Stimulated activated memory B cell treated with anti-CD40 and anti-IgM and Interleukin-4, amounts not matched to agents 10 μg/mL and 1 μg/mL and 100 μg/mL, for 72 hours (primary cell): Measurements from ENCODE around the gene HOXD1.

Source experiments
- ATAC-seq: fragments of 150-1000 bp; cut with Tn5 transposase; 2 replicates; pipeline ENCODE4 v1.10.0; 2021
- H3K27ac Mint-ChIP-seq: one replicate; pipeline ENCODE4 v1.8.0; 2022; ENCODE audit warnings: mild to moderate bottlenecking, mixed read lengths
- H3K27me3 Mint-ChIP-seq: one replicate; pipeline ENCODE4 v1.8.0; 2022; ENCODE audit warnings: mixed read lengths
- H3K36me3 Mint-ChIP-seq: one replicate; pipeline ENCODE4 v1.8.0; 2022; ENCODE audit warnings: mixed read lengths
- H3K4me1 Mint-ChIP-seq: one replicate; pipeline ENCODE4 v1.8.0; 2022; ENCODE audit warnings: mixed read lengths
- H3K4me3 Mint-ChIP-seq: one replicate; pipeline ENCODE4 v1.8.0; 2022; ENCODE audit warnings: mild to moderate bottlenecking, moderate library complexity, mixed read lengths
- H3K9me3 Mint-ChIP-seq: one replicate; pipeline ENCODE4 v1.8.0; 2022; ENCODE audit warnings: mixed read lengths

HOXD1 gene

DNA sequence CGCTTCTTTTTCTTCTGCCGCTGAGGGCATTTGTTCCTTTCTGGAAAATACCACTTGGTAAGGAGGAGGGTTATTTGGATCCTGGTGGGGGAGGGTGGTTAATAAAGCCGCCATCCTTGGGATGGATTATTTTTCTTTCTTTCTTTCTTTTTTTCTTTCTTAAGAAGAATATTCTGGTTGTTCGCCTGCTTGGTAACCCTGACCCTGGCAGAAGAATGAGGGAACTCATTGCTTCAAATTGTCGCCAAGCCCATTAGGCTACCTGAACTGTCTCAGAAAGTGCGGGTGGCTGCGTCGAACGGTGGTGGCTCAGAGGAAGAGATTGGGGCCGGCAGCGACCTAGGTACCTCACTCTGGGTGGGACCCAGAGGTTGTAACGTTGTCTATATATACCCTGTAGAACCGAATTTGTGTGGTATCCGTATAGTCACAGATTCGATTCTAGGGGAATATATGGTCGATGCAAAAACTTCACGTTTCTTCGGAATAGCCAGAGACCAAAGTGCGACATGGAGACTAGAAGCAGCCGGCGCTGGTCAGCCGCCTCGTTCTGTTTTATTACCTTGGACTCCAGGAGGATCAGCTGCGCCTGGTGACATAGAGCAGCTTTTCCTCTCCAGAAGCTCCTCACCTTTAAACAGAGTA is 38.4 kb upstream of the HOXD1 start:
- no peaks in the 10 kb centered on the region for H3K9me3 Mint-ChIP-seq
- H3K4me3 Mint-ChIP-seq: no peak overlapping the region
- peaks cover 100% of the 10 kb centered on the region for H3K27me3 Mint-ChIP-seq
- no peaks in the 10 kb centered on the region for H3K36me3 Mint-ChIP-seq
- H3K4me1 Mint-ChIP-seq: no peaks in the 10 kb centered on the region
- ATAC-seq: no peak
- H3K27ac Mint-ChIP-seq: no peak overlapping the region

DNA sequence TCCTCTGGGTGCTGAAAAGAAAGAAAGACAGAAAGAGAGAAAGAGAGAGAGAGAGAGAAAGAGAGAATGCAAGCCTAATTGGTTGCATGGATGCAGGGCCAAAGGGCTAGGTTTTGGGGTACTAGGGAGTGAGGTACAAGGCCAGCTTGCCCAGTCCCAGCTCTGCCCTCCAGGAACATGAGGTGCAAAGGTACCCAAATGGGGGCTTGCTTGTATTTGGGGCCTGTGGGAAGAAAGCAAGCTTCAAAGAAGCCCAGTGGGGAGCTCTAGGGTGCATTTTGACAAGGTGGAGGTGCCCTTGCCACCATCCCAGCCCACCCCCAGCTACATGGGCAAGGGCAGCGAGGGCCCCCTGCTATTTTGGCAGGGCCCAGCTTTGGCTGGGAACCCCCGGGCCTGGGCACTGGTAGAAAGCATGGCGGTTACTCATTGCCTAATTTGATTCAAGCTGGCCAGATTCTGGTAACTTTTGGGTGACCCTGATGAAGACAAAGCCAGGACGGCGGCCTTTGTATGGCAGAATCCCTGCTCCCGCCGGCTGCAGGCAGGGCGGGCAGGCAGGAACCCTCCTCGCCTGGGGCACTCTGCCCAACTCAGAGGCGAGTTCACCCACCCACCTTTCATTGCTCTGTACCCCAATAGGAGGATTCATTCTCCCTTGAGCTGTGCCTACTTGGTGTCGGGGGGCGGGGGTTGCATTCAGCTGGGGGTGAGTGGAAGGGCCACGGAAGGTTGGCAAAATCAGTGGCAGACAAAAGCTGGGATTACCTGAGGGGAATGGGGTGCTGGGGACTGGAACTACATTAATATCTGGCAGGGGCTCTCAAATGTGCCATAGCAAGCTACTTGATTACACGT is 37.7 kb upstream of the HOXD1 start:
- Mint-ChIP-seq H3K36me3 (no peaks in the 10 kb centered on the region), H3K4me3 (no peak overlapping the region), H3K9me3 (no peaks in the 10 kb centered on the region), H3K4me1 (no peaks in the 10 kb centered on the region), H3K27ac (no peak overlapping the region), H3K27me3 (peaks cover 100% of the 10 kb centered on the region)
- ATAC-seq: no peak

GRCh38 chr2:176151442-176152287 is 36.8 kb upstream of the HOXD1 start, which contains the start of gene HOXD4:
TSS of gene HOXD4 (plus strand) at chr2:176151550. CDS start at chr2:176151634, 84 bp downstream.
- peaks cover 100% of the 10 kb centered on the region for H3K27me3 Mint-ChIP-seq
- no peaks in the 10 kb centered on the region for H3K4me1 Mint-ChIP-seq
- ATAC-seq: no peak
- no peaks in the 10 kb centered on the region for H3K36me3 Mint-ChIP-seq
- H3K27ac Mint-ChIP-seq: no peak within 1 kb of the TSS
- H3K4me3 Mint-ChIP-seq: no peak within 1 kb of the TSS
- H3K9me3 Mint-ChIP-seq: no peaks in the 10 kb centered on the region

GRCh38 chr2:176152350-176153181 is 35.9 kb upstream of the HOXD1 start:
- Mint-ChIP-seq H3K4me1 (peaks cover 4% of the 10 kb centered on the region), H3K4me3 (no peak overlapping the region), H3K27me3 (peaks cover 96% of the 10 kb centered on the region), H3K27ac (no peak overlapping the region), H3K9me3 (no peaks in the 10 kb centered on the region), H3K36me3 (no peaks in the 10 kb centered on the region)
- no peak for ATAC-seq

DNA sequence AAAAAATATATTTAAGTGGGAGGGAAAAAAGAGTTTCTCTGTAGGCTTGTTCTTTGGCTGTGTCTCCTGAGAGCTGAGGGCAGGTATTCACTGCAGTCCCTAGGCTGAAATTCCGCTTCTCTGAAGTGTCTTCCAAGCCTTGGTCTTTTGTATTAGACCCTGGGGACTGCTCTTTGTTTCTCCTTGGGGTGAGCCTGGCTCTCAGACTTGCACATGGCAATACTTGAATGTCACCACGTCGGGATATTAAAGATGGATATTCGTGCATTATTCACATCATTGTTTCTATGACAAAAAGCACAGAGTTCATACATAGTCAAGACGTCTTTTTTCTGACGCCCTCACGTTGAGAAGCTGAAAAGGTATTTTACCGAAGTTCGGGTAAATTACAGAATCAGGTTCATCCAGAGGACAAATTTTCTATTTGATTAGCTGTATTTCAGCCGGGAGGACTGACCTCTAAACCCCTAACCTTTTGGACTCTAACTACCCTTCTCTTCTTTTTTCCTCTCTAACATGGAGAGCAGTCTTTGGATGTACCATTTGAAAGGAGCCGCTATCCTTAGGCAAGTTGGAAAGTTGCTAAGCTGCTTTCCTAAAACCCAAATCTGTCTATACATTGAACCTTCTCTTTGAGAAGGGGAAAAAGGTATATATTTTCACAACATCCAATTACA is 33.8 kb upstream of the HOXD1 start:
- ATAC-seq: no peak
- Mint-ChIP-seq H3K9me3 (no peaks in the 10 kb centered on the region), H3K36me3 (no peaks in the 10 kb centered on the region), H3K27me3 (peaks cover 93% of the 10 kb centered on the region), H3K4me3 (no peak overlapping the region), H3K4me1 (peaks cover 13% of the 10 kb centered on the region), H3K27ac (no peak overlapping the region)

DNA sequence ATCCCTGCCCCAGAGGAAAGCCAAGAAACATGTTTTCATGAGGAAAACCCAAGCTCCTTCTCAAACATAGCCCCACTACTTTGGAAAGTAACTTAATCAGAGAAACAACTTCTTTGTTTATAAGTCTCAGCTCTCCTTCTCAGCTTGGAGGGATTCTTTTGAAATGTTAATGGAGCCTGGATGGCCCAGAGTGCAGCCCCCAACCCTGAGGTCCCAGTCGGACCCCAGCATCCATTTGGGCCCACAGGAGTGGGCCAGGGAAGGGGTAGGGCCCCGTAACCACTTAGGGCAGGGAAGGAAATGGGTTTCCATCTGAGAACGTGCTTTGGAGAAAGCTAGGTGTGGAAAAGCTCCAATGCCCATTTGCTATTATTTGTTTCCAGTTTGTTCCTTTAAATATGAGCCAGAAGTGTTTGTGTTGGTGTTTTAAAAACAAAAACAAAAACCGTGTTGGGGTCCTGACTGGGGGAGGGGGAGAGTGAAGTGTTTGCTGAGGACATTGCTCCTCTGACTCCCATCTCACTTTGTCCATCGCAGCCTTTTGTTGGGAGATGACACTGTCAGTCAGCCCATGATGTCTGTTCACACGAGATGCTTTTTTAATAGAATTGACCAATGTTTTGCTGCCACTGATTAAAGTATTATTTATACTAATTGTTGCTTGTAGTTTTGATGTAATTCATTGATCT is 33.0 kb upstream of the HOXD1 start:
- Mint-ChIP-seq H3K27me3 (peaks cover 93% of the 10 kb centered on the region), H3K9me3 (no peaks in the 10 kb centered on the region), H3K36me3 (no peaks in the 10 kb centered on the region), H3K4me3 (no peak overlapping the region), H3K27ac (no peak overlapping the region), H3K4me1 (peaks cover 13% of the 10 kb centered on the region)
- ATAC-seq: no peak

- ATAC-seq: no peak
- peaks cover 13% of the 10 kb centered on the region for H3K4me1 Mint-ChIP-seq
- H3K36me3 Mint-ChIP-seq: no peaks in the 10 kb centered on the region
- H3K27ac Mint-ChIP-seq: no peak overlapping the region
- H3K9me3 Mint-ChIP-seq: no peaks in the 10 kb centered on the region
- no peak overlapping the region for H3K4me3 Mint-ChIP-seq
- H3K27me3 Mint-ChIP-seq: peaks cover 93% of the 10 kb centered on the region
Measured at GRCh38 chr2:176156301-176156806, 32.1 kb upstream of the HOXD1 start.

DNA sequence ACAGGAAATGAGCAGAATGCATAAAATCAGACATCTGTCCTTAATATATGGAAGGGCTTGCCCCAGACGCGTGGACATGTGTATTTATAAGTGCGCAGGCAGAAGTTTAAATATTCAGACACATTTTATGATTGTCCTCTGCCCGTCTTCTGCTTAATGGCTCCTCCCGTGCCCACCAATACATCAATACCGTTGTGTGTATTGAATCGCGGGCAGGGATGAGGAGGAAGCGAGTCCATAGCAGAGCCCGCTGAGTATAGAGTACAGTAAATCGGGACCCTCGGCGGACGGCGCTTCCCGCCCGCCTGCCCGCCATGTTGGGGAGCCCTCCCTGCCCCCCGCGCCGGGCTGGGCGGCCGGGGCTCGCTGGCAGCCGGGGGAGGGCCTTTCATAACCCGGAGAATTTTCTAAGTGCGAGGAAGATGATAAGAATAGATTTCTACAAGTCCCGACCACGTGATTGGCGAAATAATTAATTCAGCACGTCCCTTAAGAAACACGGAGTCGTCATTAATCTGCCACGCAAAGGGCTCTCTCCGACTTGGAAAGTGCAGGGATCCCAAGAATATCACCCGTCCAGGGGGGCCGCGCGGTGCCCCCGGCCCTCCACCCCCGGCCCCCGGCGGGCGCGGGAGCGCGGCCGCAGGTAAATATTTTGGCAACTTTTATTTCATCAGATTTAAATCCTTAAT is 31.5 kb upstream of the HOXD1 start, which contains the start of gene HOXD3:
TSS of gene HOXD3 (plus strand) at position 501 of the 692 bp plus-strand sequence. CDS start 11,808 bp downstream, outside the sequence.
- Mint-ChIP-seq H3K4me1 (peaks cover 13% of the 10 kb centered on the region), H3K4me3 (peak within 1 kb of the TSS; percentile 6), H3K27me3 (peaks cover 93% of the 10 kb centered on the region), H3K9me3 (no peaks in the 10 kb centered on the region), H3K36me3 (no peaks in the 10 kb centered on the region), H3K27ac (no peak within 1 kb of the TSS)
- ATAC-seq: no peak

- ATAC-seq: no peak
- peaks cover 13% of the 10 kb centered on the region for H3K4me1 Mint-ChIP-seq
- peak overlapping the region; percentile 6 for H3K4me3 Mint-ChIP-seq
- no peaks in the 10 kb centered on the region for H3K36me3 Mint-ChIP-seq
- no peaks in the 10 kb centered on the region for H3K9me3 Mint-ChIP-seq
- peaks cover 93% of the 10 kb centered on the region for H3K27me3 Mint-ChIP-seq
- H3K27ac Mint-ChIP-seq: no peak overlapping the region
Measured at GRCh38 chr2:176157499-176158185, 30.8 kb upstream of the HOXD1 start.

- Mint-ChIP-seq H3K27ac (no peak overlapping the region), H3K4me3 (no peak overlapping the region), H3K4me1 (peaks cover 13% of the 10 kb centered on the region), H3K27me3 (peaks cover 93% of the 10 kb centered on the region), H3K9me3 (no peaks in the 10 kb centered on the region), H3K36me3 (no peaks in the 10 kb centered on the region)
- no peak for ATAC-seq
Measured at GRCh38 chr2:176158186-176158591, 30.3 kb upstream of the HOXD1 start.

DNA sequence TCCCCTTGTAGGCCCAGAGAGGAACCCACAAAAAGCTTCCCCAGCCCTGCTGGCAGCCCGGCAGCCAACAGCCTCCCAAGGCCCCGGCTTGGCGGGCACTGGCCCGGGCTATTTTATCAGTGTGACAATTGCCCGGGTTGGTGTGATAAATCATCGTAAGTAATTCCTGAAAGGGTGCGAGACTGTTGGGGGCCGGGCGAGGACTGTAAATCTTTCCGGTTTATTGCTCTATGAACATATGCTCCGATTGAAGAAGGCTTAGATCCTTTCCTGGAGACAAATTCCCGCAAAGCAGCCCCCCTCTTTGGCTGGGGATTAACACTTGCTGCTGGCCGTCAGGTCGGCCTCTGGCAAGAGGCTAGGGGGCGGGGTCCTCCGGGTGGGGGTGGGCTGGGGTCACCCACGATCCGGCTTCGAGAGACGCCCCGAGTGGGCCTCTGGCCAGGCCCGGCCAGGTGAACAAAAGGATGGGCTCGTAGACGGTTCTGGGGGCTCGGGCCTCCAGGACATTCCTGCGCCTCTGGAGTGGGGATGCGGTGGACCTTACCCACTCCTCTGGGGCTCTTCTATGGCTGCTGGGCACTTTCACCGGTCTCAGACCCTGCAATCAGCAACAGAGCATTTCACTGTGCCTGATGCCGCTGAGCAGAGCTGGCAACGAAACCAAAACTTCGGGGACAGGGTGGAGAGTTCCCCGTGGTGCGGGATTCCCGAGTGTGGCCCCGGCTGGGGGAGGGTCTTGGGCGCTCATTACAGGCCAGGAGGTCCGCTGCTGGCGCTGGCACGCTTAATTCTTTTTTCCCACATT is 29.4 kb upstream of the HOXD1 start:
- Mint-ChIP-seq H3K4me1 (peaks cover 13% of the 10 kb centered on the region), H3K36me3 (no peaks in the 10 kb centered on the region), H3K9me3 (no peaks in the 10 kb centered on the region), H3K4me3 (no peak overlapping the region), H3K27ac (no peak overlapping the region), H3K27me3 (peaks cover 93% of the 10 kb centered on the region)
- no peak for ATAC-seq

- Mint-ChIP-seq H3K27ac (no peak overlapping the region), H3K4me1 (peaks cover 13% of the 10 kb centered on the region), H3K9me3 (peaks cover 2% of the 10 kb centered on the region), H3K36me3 (no peaks in the 10 kb centered on the region), H3K27me3 (peaks cover 93% of the 10 kb centered on the region), H3K4me3 (no peak overlapping the region)
- ATAC-seq: no peak
Measured at GRCh38 chr2:176159663-176160250, 28.7 kb upstream of the HOXD1 start.
